SK-N-MC (cell line): Measurements from ENCODE around the gene FERMT1.

Source experiments
- EZH2 ChIP-seq: fragments of 200-600 bp; sonication (generic); IDR thresholded peaks from one replicate; pipeline ENCODE4 v1.6.1; 2017; ENCODE audit warnings: antibody characterized with exemption
- FOXP2 ChIP-seq: optimal IDR thresholded peaks from 2 replicates; pipeline ENCODE3; 2011; ENCODE audit warnings: mild to moderate bottlenecking, moderate library complexity; ENCODE audit not compliant: insufficient read depth; ENCODE audit errors: extremely low read length, control extremely low read depth
- POLR2AphosphoS5 ChIP-seq: IDR thresholded peaks from 2 replicates; pipeline ENCODE4 v1.6.1; 2012; ENCODE audit warnings: mild to moderate bottlenecking, low read depth, low read length, borderline replicate concordance

GRCh38 chr20:6028818-6029217 is 94.0 kb downstream of the FERMT1 start:
- TF ChIP-seq EZH2, result no peak
- TF ChIP-seq POLR2AphosphoS5, result no peak
- TF ChIP-seq FOXP2, result no peak
